K562 (cell line): Measurements from ENCODE around the gene DSP. TPM values are rescaled to one million over a fixed set of nuclear protein-coding genes. Genes with fewer than 3 reads are reported as not detected.

Experiments
- ATAC-seq: fragments of 200-7000 bp; cut with Tn5 transposase; 3 replicates; pipeline ENCODE4 v1.9.1; 2020; ENCODE audit warnings: moderate library complexity
- BruUV-seq: library from RNA; stranded (reverse); fragments of 400-500 nt; replicated peaks from 2 replicates; lab custom pipeline; 2021; lab: Mats Ljungman, UMichigan
- CTCF ChIA-PET: fragments of 300-600 bp; formaldehyde crosslinking; extraction: SDS; loops from one replicate; lab custom pipeline; 2021; ENCODE audit warnings: low intra/inter-chr PET ratio; lab: Yijun Ruan, JAX
- POLR2A ChIA-PET: fragments of 300-600, 350-650 bp; sonication (Branson Sonifier 250); formaldehyde crosslinking; extraction: SDS; loops from one replicate; lab custom pipeline; 2021; ENCODE audit warnings: antibody characterized with exemption, inconsistent platforms; lab: Yijun Ruan, JAX
- DNase-seq, 4 experiments: peaks; one replicate each; pipeline versions ENCODE4 v3.0.0 to v3.0.0-alpha.2; 2011 to 2018; ENCODE audit warnings: low spot score in 3 of 4, mixed read lengths in 3 of 4; ENCODE audit errors: extremely low read depth in 1 of 4
- FAIRE-seq: peaks from 2 replicates; lab custom pipeline; 2011; peaks lifted over from hg19 to GRCh38; lab: Jason Lieb, UNC
- H2AFZ ChIP-seq: 2 replicates; pipeline ENCODE4 v1.6.0; 2011; ENCODE audit warnings: low read depth, low read length, control low read depth, inconsistent platforms
- H3K27ac ChIP-seq: fragments of 200-600 bp; 3 replicates; pipeline ENCODE4 v1.8.0; 2011; ENCODE audit warnings: low read depth, mild to moderate bottlenecking, control low read depth, inconsistent platforms, low read length, moderate library complexity, mixed read lengths; ENCODE audit errors: extremely low read depth
- H3K27me3 ChIP-seq, 2 experiments: fragments of 300-600 bp in 1 of 2; 2 replicates in 1 of 2; 3 replicates in 1 of 2; pipeline versions ENCODE4 v1.6.0 to v1.8.0; 2011; ENCODE audit warnings: inconsistent platforms in 2 of 2, low read length in 2 of 2, mild to moderate bottlenecking in 1 of 2, mixed read lengths in 1 of 2, moderate library complexity in 1 of 2; ENCODE audit not compliant: control insufficient read depth in 2 of 2, insufficient read depth in 2 of 2
- H3K36me3 ChIP-seq: fragments of 300-600 bp; 3 replicates; pipeline ENCODE4 v1.8.0; 2011; ENCODE audit warnings: mild to moderate bottlenecking, low read length, inconsistent platforms; ENCODE audit not compliant: control insufficient read depth, insufficient read depth
- H3K4me1 ChIP-seq, 2 experiments: fragments of 200-600 bp in 1 of 2; replicated peaks in 1 of 2; 2 replicates in 1 of 2; 3 replicates in 1 of 2; pipeline versions ENCODE4 v1.5.1 to v1.8.0; 2011; ENCODE audit warnings: inconsistent platforms in 2 of 2, low read length in 2 of 2, mild to moderate bottlenecking in 1 of 2, mixed read lengths in 1 of 2, moderate library complexity in 1 of 2; ENCODE audit not compliant: control insufficient read depth in 2 of 2, insufficient read depth in 2 of 2
- H3K4me2 ChIP-seq: 2 replicates; pipeline ENCODE4 v1.6.1; 2011; ENCODE audit warnings: low read length, control low read depth, inconsistent platforms, mixed read lengths; ENCODE audit not compliant: insufficient read depth
- H3K4me3 ChIP-seq: fragments of 200-600 bp; sonication (generic), shearing (Covaris generic); 2 replicates; pipeline ENCODE4 v1.5.1; 2016; ENCODE audit warnings: control low read depth, inconsistent platforms
- H3K79me2 ChIP-seq: fragments of 200-600 bp; 3 replicates; pipeline ENCODE4 v1.8.0; 2011; ENCODE audit warnings: low read length, inconsistent platforms; ENCODE audit not compliant: control insufficient read depth, insufficient read depth
- H3K9ac ChIP-seq, 2 experiments: 2 replicates each; pipeline versions ENCODE4 v1.6.0 to v1.6.1; 2011; ENCODE audit warnings: low read depth in 2 of 2, low read length in 2 of 2, control low read depth in 1 of 2, inconsistent platforms in 1 of 2, mild to moderate bottlenecking in 1 of 2, mixed read lengths in 1 of 2; ENCODE audit not compliant: insufficient read depth in 1 of 2
- H3K9me1 ChIP-seq: one replicate; pipeline ENCODE4 v1.6.0; 2011; ENCODE audit warnings: inconsistent platforms, mild to moderate bottlenecking, low read length, moderate library complexity; ENCODE audit not compliant: control insufficient read depth, insufficient read depth
- H3K9me3 ChIP-seq: replicated peaks from 2 replicates; pipeline ENCODE4 v1.5.1; 2011; ENCODE audit warnings: low read depth, low read length, inconsistent platforms; ENCODE audit not compliant: control insufficient read depth, insufficient read depth
- H4K20me1 ChIP-seq: replicated peaks from 2 replicates; pipeline ENCODE4 v1.6.1; 2011; ENCODE audit warnings: low read length, inconsistent platforms, mixed read lengths; ENCODE audit not compliant: control insufficient read depth, insufficient read depth
- EP400 ChIP-seq: fragments of 450-650 bp; IDR thresholded peaks from 2 replicates; pipeline ENCODE4 v1.6.1; 2017; ENCODE audit warnings: antibody characterized with exemption, mild to moderate bottlenecking, moderate library complexity
- EZH2 ChIP-seq: IDR thresholded peaks from 2 replicates; pipeline ENCODE4 v1.6.1; 2012; ENCODE audit warnings: low read depth, mild to moderate bottlenecking, inconsistent platforms, low read length, borderline replicate concordance
- ZFP36 ChIP-seq: fragments of 150-350 bp; IDR thresholded peaks from 2 replicates; pipeline ENCODE4 v1.6.1; 2018; ENCODE audit warnings: low read length, low read depth; ENCODE audit not compliant: partially characterized antibody
- WGBS: fragments of 100-300 bp; shearing (Covaris generic); methylation state at CpG from one replicate; pipeline ENCODE4 v1.1.6; 2016; ENCODE audit warnings: low coverage, mixed read lengths; ENCODE audit not compliant: insufficient coverage; ENCODE audit errors: missing lambda C conversion rate; 5-methylcytosine and 5-hydroxymethylcytosine counted together
- in situ Hi-C: fragments of 300-500 bp; cut with MboI; formaldehyde crosslinking; loops from 4 replicates; pipeline ENCODE4 v1.15.0; 2018; ENCODE audit warnings: inconsistent platforms, mixed read lengths
- intact Hi-C: fragments of 100-400 bp; cut with micrococcal nuclease; formaldehyde crosslinking; loops from 2 replicates; pipeline ENCODE4 v1.14.2; 2022
- polyA plus RNA-seq, 8 experiments: library from polyadenylated mRNA; depleted of rRNA in 4 of 8; stranded (reverse) in 5 of 8; unstranded in 3 of 8; fragments of >200 nt; fragmentation: Nextera tagmentation in 2 of 8; fragmentation: Illumina TruSeq in 1 of 8; extraction: Ambion mirVana in 2 of 8; extraction: Trizol in 1 of 8; gene quantifications; 2 replicates each; pipeline versions ENCODE4 v1.2.1 to v1.2.3, GENCODE V29; 2011 to 2014; ENCODE audit warnings: inconsistent platforms in 1 of 8, missing spikeins in 1 of 8
- total RNA-seq, 7 experiments: library from RNA; depleted of rRNA in 6 of 7; stranded (reverse); fragments of >200 nt in 6 of 7; fragmentation: Illumina TruSeq in 2 of 7; extraction: Trizol in 2 of 7; gene quantifications; 2 replicates each; pipeline versions ENCODE4 v1.2.1 to v1.2.3, GENCODE V29; 2011 to 2021; ENCODE audit warnings: low replicate concordance in 1 of 7
- TF ChIP-seq, protein P1 (sequence below): fragments of 250-450 bp; sonication (Bioruptor Pico); IDR thresholded peaks from 2 replicates; pipeline ENCODE4 v1.8.0; 2021; ENCODE audit warnings: mild to moderate bottlenecking, moderate library complexity

The DSP gene
- total and polyA plus RNA-seq, 9 of the 15 experiments (the other 6 are each of a cell fraction or from before 2014, with no cell fraction given), result under 0.01 to 0.24 (median 0.03) TPM; not detected in 2

- ATAC-seq (no peak; the same call in 2 of the 3 replicates), DNase-seq (no peak), FAIRE-seq (no peak)
- Histone ChIP-seq H3K36me3 (no peaks in the 10 kb centered on the region), H3K27ac (no peak overlapping the region), H3K4me1 (peaks cover under 1 to 2% of the 10 kb centered on the region in 2 experiments; a peak in 3 of 5 replicates), H2AFZ (no peak overlapping the region), H3K4me3 (no peak overlapping the region), H3K4me2 (no peak overlapping the region), H3K9ac (no peak overlapping the region), H3K9me1 (no peaks in the 10 kb centered on the region), H3K27me3 (peaks cover 39 to 63% of the 10 kb centered on the region in 2 experiments), H3K9me3 (no peaks in the 10 kb centered on the region), H3K79me2 (no peaks in the 10 kb centered on the region), H4K20me1 (no peaks in the 10 kb centered on the region)
- no TSS peak for BruUV-seq
- CTCF ChIA-PET, result no interaction called here
- in situ Hi-C loops, result no loop called here
- WGBS, result 0% methylated on average over 2 of the region's 2 CpGs
- POLR2A ChIA-PET, result interaction anchor here (1.4 to 1.5 kb wide), 2 partner anchors 9 to 15 kb away, joined by 6 to 10 read pairs; partner anchors contain the start of gene SNRNP48
- intact Hi-C loops, result no loop called here
- TF ChIP-seq EZH2 (0 out of 2 replicates have a peak, but pooled peaks have one; percentile 52), ZFP36 (peak; percentile 21), EP400 (no peak)
- TF ChIP-seq, protein P1, sequence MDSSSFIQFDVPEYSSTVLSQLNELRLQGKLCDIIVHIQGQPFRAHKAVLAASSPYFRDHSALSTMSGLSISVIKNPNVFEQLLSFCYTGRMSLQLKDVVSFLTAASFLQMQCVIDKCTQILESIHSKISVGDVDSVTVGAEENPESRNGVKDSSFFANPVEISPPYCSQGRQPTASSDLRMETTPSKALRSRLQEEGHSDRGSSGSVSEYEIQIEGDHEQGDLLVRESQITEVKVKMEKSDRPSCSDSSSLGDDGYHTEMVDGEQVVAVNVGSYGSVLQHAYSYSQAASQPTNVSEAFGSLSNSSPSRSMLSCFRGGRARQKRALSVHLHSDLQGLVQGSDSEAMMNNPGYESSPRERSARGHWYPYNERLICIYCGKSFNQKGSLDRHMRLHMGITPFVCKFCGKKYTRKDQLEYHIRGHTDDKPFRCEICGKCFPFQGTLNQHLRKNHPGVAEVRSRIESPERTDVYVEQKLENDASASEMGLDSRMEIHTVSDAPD (CRISPR knock-in tag), result no peak
These were observed 33.0 kb downstream of the DSP start for GRCh38 chr6:7574500-7574899.
